ENCODE measurements around the gene UBE2E3.

Gene UBE2E3

DNA sequence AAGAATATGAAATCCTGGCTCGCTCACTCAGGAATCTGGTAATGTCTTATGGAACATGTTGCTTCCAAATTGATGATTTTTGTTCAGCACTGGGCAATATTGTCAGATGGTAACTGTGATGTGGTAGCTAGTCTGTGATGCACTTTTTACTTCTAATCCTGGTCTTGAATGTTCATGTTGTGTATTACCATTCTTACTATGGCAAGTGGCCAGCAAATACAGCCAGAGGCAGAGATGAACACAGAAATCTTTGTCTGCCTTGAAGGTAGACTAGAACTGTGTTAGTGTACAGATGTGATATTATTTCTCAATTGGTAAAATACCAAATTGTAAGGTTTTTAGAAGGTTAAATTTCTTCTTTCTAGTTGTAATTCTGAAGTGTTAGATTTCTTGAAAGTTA is 83.3 kb downstream of the UBE2E3 start:
- TF ChIP-seq, protein P1, sequence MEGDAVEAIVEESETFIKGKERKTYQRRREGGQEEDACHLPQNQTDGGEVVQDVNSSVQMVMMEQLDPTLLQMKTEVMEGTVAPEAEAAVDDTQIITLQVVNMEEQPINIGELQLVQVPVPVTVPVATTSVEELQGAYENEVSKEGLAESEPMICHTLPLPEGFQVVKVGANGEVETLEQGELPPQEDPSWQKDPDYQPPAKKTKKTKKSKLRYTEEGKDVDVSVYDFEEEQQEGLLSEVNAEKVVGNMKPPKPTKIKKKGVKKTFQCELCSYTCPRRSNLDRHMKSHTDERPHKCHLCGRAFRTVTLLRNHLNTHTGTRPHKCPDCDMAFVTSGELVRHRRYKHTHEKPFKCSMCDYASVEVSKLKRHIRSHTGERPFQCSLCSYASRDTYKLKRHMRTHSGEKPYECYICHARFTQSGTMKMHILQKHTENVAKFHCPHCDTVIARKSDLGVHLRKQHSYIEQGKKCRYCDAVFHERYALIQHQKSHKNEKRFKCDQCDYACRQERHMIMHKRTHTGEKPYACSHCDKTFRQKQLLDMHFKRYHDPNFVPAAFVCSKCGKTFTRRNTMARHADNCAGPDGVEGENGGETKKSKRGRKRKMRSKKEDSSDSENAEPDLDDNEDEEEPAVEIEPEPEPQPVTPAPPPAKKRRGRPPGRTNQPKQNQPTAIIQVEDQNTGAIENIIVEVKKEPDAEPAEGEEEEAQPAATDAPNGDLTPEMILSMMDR (IDR thresholded peaks at IDR 0.05; ENCODE audit: low read depth, low read length) = no peak
- TF ChIP-seq, protein P2, sequence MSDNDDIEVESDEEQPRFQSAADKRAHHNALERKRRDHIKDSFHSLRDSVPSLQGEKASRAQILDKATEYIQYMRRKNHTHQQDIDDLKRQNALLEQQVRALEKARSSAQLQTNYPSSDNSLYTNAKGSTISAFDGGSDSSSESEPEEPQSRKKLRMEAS (IDR thresholded peaks at IDR 0.05; ENCODE audit: low read depth, low read length) = no peak
- no peak for TF ChIP-seq POLR2A (IDR thresholded peaks at IDR 0.05; ENCODE audit: extremely low read depth, insufficient read length)
- no peak for TF ChIP-seq MYC (IDR thresholded peaks at IDR 0.05; ENCODE audit: low read depth, low read length)
- DNase-seq (ENCODE audit: low read depth) = no peak
- no peak overlapping the region for H3K4me3 ChIP-seq (ENCODE audit: low read depth, low read length)

DNA sequence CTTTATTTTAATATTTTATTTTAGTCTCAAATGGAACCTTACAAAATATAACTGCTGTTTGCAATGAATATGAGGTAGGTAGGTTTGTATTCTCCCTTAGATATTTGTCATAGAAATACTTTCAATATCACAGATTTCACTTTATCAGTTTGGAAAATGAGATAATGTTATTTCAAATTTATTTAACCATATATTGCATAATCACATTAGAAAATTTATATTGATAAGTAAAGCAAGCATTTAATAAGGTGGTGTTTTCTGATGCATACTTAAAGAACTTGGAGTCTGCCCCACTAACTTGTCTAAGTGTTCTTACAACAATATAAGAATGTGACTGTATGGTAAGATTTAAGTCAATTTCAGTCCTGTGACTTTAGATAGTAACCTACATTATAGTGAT is 85.1 kb downstream of the UBE2E3 start:
- H3K4me3 ChIP-seq (ENCODE audit: low read depth, low read length) = no peak overlapping the region
- TF ChIP-seq POLR2A (IDR thresholded peaks at IDR 0.05; ENCODE audit: extremely low read depth, insufficient read length) (no peak), MYC (IDR thresholded peaks at IDR 0.05; ENCODE audit: low read depth, low read length) (no peak)
- TF ChIP-seq, protein P1 (IDR thresholded peaks at IDR 0.05; ENCODE audit: low read depth, low read length) = no peak
- TF ChIP-seq, protein P2 (IDR thresholded peaks at IDR 0.05; ENCODE audit: low read depth, low read length) = no peak
- DNase-seq (ENCODE audit: low read depth) = no peak

DNA sequence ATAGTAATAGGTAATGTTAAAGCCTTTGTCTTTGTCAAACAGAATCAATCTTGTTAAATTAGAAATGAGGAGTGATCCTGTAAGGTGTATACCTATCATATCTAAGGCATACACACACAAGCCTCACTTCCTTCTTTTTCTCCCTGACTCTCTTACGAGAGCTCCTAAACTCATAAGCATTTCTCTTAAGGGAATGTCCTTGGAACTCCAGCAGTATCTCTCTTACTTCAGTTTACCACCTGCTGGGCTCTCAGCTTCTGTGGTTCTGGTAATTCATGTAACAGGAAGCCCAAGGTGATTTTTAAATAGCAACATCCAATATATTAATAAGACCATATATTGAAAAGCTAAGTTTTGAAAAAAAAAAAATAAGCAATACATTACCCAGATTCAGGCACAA is 85.9 kb downstream of the UBE2E3 start:
- TF ChIP-seq POLR2A (IDR thresholded peaks at IDR 0.05; ENCODE audit: extremely low read depth, insufficient read length) (no peak), MYC (IDR thresholded peaks at IDR 0.05; ENCODE audit: low read depth, low read length) (no peak)
- TF ChIP-seq, protein P1 (IDR thresholded peaks at IDR 0.05; ENCODE audit: low read depth, low read length) = no peak
- TF ChIP-seq, protein P2 (IDR thresholded peaks at IDR 0.05; ENCODE audit: low read depth, low read length) = no peak
- DNase-seq (ENCODE audit: low read depth) = no peak
- H3K4me3 ChIP-seq (ENCODE audit: low read depth, low read length) = no peak overlapping the region

DNA sequence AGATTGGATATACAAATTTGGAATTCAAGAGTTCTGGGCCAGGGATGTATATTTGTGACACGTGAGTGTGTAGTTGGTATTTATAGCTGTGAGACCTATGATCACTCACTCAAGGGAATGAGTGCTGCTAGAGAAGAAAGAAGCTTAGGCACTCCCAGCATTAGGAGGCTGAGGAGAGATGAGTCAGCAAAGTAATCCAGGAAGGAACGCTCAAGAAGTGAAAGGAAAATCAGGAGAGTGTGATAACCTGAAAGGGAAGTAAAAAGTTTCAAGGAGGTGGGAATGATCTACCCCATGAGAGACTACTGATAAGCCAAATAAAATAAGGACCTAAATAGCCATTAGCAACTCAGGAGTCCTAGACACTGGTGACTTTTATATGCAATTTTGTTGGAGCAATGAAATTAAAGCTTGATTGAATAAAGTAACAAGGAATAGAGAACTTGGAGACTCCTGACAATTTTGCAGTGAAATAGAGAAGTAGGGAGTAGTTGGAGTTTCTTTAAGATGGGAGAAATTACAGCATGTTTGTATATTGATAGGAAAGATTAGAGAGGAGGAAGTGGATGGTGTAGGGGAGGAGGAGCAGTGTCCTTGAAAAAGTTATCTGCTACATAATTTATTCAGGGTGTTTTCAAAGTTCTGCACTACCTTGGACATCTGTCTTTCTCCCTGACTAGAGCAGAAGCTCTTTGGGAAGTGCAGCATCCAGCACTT is 89.9 kb downstream of the UBE2E3 start:
- TF ChIP-seq, protein P1 (IDR thresholded peaks at IDR 0.05; ENCODE audit: low read depth, low read length) = no peak
- TF ChIP-seq MYC (IDR thresholded peaks at IDR 0.05; ENCODE audit: low read depth, low read length) (no peak), POLR2A (IDR thresholded peaks at IDR 0.05; ENCODE audit: extremely low read depth, insufficient read length) (no peak)
- TF ChIP-seq, protein P2 (IDR thresholded peaks at IDR 0.05; ENCODE audit: low read depth, low read length) = no peak
- no peak overlapping the region for H3K4me3 ChIP-seq (ENCODE audit: low read depth, low read length)
- DNase-seq (ENCODE audit: low read depth) = no peak

DNA sequence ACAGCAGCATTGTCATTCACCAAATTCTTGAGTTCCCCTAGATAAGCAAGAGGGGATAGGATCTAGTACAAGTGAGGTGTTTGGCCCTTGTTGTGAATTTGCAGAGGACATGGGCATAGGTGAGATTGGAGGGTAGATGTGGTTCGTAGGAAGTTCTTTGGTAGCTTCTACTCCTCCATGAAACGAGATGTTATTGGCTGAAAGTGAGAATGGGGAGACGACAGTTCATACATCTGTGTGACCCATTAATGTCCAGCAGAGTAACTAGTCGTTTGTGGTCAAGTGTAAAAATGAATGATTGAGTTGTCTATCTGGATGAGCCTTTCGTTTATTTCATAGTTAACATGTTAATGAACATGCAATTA is 90.4 kb downstream of the UBE2E3 start:
- H3K4me3 ChIP-seq (ENCODE audit: low read depth, low read length) = no peak overlapping the region
- DNase-seq (ENCODE audit: low read depth) = no peak
- TF ChIP-seq POLR2A (IDR thresholded peaks at IDR 0.05; ENCODE audit: extremely low read depth, insufficient read length) (no peak), MYC (IDR thresholded peaks at IDR 0.05; ENCODE audit: low read depth, low read length) (no peak)
- TF ChIP-seq, protein P1 (IDR thresholded peaks at IDR 0.05; ENCODE audit: low read depth, low read length) = no peak
- TF ChIP-seq, protein P2 (IDR thresholded peaks at IDR 0.05; ENCODE audit: low read depth, low read length) = no peak

Measured in NB4 (cell line).